Right atrium auricular region (tissue), 2 donors: ENCODE measurements around the gene PDE1A. TPM values are rescaled to one million over a fixed set of nuclear protein-coding genes. Genes with fewer than 3 reads are reported as not detected.

Experiments
- DNase-seq: peaks from one replicate; pipeline ENCODE4 v3.0.0-alpha.2; 2019; ENCODE audit warnings: low spot score
- H3K27ac ChIP-seq, 2 donors: fragments of 200-600 bp; sonication (generic); 1 replicate in 1 of 2; 2 replicates in 1 of 2; pipeline ENCODE4 v1.5.1; 2016 to 2019
- H3K27me3 ChIP-seq, 2 donors: fragments of 200-600 bp; sonication (generic); one replicate each; pipeline versions ENCODE4 v1.5.1 to v1.6.0; 2017 to 2019
- H3K36me3 ChIP-seq: fragments of 200-600 bp; sonication (generic); one replicate; pipeline ENCODE4 v1.5.1; 2016
- H3K4me1 ChIP-seq, 2 donors: fragments of 200-600 bp; sonication (generic); one replicate each; pipeline versions ENCODE4 v1.5.1 to v1.6.0; 2017 to 2019
- H3K4me3 ChIP-seq, 2 donors: fragments of 200-600 bp; sonication (generic); 1 replicate in 1 of 2; 2 replicates in 1 of 2; pipeline ENCODE4 v1.5.1; 2017 to 2019; ENCODE audit warnings: mild to moderate bottlenecking in 1 of 2, moderate library complexity in 1 of 2
- H3K9me3 ChIP-seq, 2 donors: fragments of 200-600 bp; sonication (generic); one replicate each; pipeline ENCODE4 v1.5.1; 2019
- total RNA-seq, 2 donors: library from RNA; depleted of rRNA; stranded (reverse); fragments of >200 nt; gene quantifications; one replicate each; pipeline ENCODE4 v1.1.0, GENCODE V29; 2016
- TF ChIP-seq, protein P1 (sequence below), 2 donors: fragments of 200-600 bp; sonication (generic); IDR thresholded peaks; one replicate each; pipeline ENCODE4 v1.5.1; 2019; ENCODE audit warnings: antibody characterized with exemption in 2 of 2

PDE1A gene
- total RNA-seq, 2 donors from 2014 or later = 7.0 to 10.7 TPM

DNA sequence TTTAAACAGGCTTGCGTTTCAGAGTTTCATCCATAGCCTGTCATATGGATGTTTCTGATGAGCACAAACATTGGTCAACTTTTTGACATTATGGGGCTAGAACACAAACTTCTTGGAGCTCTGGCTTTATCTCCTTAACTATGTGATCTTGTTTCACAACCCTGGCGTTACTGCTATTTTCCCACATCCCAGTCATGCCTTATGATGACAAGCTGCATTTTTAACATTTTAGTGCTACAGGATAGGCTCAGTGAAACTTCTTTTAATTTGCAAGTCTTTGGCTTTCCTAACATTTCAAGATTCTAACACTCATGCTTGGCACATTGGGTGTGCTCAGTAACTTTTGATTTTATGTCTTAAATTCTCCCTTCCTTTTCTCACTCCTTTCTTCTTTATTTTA, 21.0 kb upstream of the PDE1A start:
- H3K4me1 ChIP-seq = no peaks in the 10 kb centered on the region
- no peak for DNase-seq
- no peaks in the 10 kb centered on the region for H3K9me3 ChIP-seq
- no peak overlapping the region for H3K27ac ChIP-seq
- H3K27me3 ChIP-seq = no peaks in the 10 kb centered on the region
- H3K36me3 ChIP-seq = no peaks in the 10 kb centered on the region
- TF ChIP-seq, protein P1, sequence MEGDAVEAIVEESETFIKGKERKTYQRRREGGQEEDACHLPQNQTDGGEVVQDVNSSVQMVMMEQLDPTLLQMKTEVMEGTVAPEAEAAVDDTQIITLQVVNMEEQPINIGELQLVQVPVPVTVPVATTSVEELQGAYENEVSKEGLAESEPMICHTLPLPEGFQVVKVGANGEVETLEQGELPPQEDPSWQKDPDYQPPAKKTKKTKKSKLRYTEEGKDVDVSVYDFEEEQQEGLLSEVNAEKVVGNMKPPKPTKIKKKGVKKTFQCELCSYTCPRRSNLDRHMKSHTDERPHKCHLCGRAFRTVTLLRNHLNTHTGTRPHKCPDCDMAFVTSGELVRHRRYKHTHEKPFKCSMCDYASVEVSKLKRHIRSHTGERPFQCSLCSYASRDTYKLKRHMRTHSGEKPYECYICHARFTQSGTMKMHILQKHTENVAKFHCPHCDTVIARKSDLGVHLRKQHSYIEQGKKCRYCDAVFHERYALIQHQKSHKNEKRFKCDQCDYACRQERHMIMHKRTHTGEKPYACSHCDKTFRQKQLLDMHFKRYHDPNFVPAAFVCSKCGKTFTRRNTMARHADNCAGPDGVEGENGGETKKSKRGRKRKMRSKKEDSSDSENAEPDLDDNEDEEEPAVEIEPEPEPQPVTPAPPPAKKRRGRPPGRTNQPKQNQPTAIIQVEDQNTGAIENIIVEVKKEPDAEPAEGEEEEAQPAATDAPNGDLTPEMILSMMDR (IDR thresholded peaks at IDR 0.05) = no peak
- no peak overlapping the region for H3K4me3 ChIP-seq

DNA sequence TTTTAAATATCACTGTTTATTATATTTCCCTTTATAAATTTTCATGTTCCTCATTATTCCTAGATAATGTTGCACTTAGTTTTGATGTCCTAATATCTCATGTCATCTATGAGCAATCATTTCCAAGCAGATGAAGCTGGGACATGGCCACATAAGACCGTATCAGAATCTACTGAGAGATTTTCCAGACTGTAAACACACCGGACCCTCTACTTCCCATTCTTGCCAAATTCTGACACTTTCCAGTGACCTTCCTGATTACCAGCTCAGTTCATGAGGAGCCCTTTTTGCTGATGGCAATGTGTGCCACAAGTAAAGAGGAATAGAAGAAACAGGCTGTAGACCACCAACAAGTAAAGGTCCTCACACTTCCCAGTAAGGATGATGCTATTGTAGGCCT, 20.3 kb upstream of the PDE1A start:
- H3K4me1 ChIP-seq = no peaks in the 10 kb centered on the region
- H3K36me3 ChIP-seq = no peaks in the 10 kb centered on the region
- no peak for DNase-seq
- H3K27ac ChIP-seq = no peak overlapping the region
- no peaks in the 10 kb centered on the region for H3K9me3 ChIP-seq
- no peaks in the 10 kb centered on the region for H3K27me3 ChIP-seq
- no peak overlapping the region for H3K4me3 ChIP-seq
- TF ChIP-seq, protein P1 (IDR thresholded peaks at IDR 0.05) = no peak

DNA sequence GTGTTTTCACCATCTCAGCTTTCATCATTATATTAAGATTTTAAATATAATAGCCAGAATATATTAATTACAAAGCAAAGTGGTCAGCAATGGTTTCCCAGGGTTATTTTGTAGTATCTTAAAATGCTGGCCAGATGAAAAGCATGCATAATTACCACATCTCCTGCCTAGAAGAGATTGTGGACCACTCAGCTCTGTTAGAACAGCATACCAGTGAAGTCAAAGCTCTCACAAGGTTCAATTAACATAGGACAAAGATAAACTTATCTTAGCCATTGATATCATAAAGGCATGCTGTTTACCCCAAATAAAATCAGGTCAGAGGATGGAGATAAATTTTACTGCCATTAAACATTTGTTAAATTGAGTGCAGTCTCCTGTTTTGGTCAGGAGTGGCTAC, 19.3 kb upstream of the PDE1A start:
- Histone ChIP-seq H3K4me1 (no peaks in the 10 kb centered on the region), H3K9me3 (no peaks in the 10 kb centered on the region), H3K27ac (no peak overlapping the region), H3K27me3 (no peaks in the 10 kb centered on the region), H3K36me3 (no peaks in the 10 kb centered on the region), H3K4me3 (no peak overlapping the region)
- TF ChIP-seq, protein P1 (IDR thresholded peaks at IDR 0.05) = no peak
- DNase-seq = no peak

DNA sequence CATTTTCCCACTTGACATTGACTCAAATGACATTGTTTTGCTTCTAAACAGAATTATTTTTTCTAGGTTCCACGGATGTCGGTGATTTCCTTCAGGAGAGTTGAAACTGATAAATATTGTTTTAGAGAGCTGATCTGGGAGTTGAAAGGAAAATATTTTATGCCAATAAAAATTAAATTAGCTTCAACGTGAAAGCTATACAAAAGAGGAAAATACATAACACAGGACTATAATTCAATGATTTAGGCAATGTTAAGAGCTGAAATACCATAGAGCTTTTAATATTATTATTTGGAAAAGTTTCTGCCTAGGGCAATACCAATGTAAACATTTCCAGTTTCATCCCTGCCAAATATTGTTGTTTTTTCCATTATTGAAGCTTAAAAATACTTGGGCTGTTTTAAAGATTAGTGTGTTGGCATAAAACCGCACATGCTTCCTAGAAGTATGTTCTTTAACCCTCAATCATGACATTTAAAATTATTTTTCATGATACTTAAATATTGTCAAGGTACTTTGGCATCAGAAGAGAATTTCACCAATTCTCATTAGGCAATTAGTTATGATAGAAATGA, 18.6 kb upstream of the PDE1A start:
- Histone ChIP-seq H3K9me3 (no peaks in the 10 kb centered on the region), H3K27me3 (no peaks in the 10 kb centered on the region), H3K36me3 (no peaks in the 10 kb centered on the region), H3K4me1 (no peaks in the 10 kb centered on the region), H3K27ac (no peak overlapping the region), H3K4me3 (no peak overlapping the region)
- DNase-seq = no peak
- TF ChIP-seq, protein P1 (IDR thresholded peaks at IDR 0.05) = no peak

DNA sequence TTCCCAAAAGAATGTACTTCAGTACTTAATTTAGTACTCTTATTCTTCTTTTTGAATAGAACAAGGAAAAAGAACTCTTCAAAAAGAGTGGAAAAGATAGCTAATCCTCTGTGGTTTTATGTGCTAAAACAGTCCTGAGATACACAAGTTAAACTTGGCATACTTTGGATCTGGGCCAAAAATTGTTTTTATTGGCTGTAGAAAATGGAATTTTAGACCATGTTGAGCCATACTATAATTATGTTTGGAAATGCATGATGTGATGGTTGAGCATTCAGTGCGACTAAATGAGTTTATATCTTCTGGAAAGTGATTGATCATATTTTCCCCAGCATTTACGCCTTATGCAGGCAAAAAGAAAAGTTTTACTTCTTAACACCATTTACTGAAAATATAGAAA, 18.0 kb upstream of the PDE1A start:
- no peak for DNase-seq
- H3K4me3 ChIP-seq = no peak overlapping the region
- H3K27ac ChIP-seq = no peak overlapping the region
- no peaks in the 10 kb centered on the region for H3K27me3 ChIP-seq
- no peaks in the 10 kb centered on the region for H3K9me3 ChIP-seq
- no peaks in the 10 kb centered on the region for H3K4me1 ChIP-seq
- TF ChIP-seq, protein P1 (IDR thresholded peaks at IDR 0.05) = no peak
- H3K36me3 ChIP-seq = no peaks in the 10 kb centered on the region

DNA sequence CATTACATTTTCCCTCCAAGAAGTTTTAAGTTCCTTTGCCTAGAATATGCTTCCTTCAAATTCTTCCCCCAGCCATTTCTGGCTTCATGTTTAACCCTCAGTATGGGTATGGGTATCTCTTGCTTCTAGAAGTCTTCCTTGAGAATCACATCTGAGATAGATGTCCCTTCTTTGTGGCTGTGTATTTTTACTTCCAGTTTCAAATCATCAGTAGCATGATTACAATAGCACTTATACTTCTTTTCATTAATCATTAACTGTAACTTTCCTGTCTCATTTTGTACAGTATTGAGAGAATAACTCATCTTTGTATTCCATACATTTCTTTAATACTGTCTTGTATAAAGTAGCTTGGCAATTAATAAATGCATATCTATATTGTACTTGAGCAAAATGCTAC, 17.3 kb upstream of the PDE1A start:
- Histone ChIP-seq H3K27me3 (no peaks in the 10 kb centered on the region), H3K36me3 (no peaks in the 10 kb centered on the region), H3K9me3 (no peaks in the 10 kb centered on the region), H3K27ac (no peak overlapping the region), H3K4me1 (no peaks in the 10 kb centered on the region), H3K4me3 (no peak overlapping the region)
- no peak for DNase-seq
- TF ChIP-seq, protein P1 (IDR thresholded peaks at IDR 0.05) = no peak
